SH-SY5Y (cell line): ENCODE results near the gene PIK3CD.

Source experiments
- GATA2 ChIP-seq: IDR thresholded peaks from 2 replicates; pipeline ENCODE4 v1.6.1; 2011; ENCODE audit warnings: mild to moderate bottlenecking, low read depth, low read length
- GATA3 ChIP-seq: IDR thresholded peaks from 2 replicates; pipeline ENCODE4 v1.6.1; 2011; ENCODE audit warnings: low read depth, mild to moderate bottlenecking, low read length, moderate library complexity

GRCh38 chr1:9612871-9613624 is 38.5 kb upstream of the PIK3CD start:
- TF ChIP-seq GATA2 (0 out of 2 replicates have a peak, but pooled peaks have one; percentile 24), GATA3 (no peak)
